BE2C (cell line): Measurements from ENCODE around the gene FBXO10.

Experiments
- DNase-seq: peaks from one replicate; pipeline ENCODE4 v3.0.0-alpha.2; 2020
- H3K27me3 ChIP-seq: fragments of 250-450 bp; sonication (Bioruptor Pico); 2 replicates; pipeline ENCODE4 v1.5.1; 2020; ENCODE audit warnings: mild to moderate bottlenecking
- H3K36me3 ChIP-seq: fragments of 250-450 bp; sonication (Bioruptor Pico); 2 replicates; pipeline ENCODE4 v1.5.1; 2020; ENCODE audit warnings: mild to moderate bottlenecking
- H3K4me1 ChIP-seq: fragments of 250-450 bp; sonication (Bioruptor Pico); 2 replicates; pipeline ENCODE4 v1.5.1; 2020
- H3K4me3 ChIP-seq: 2 replicates; pipeline ENCODE4 v1.5.1; 2011; ENCODE audit warnings: low read depth, low read length
- H3K9me3 ChIP-seq: fragments of 250-450 bp; sonication (Bioruptor Pico); 2 replicates; pipeline ENCODE4 v1.5.1; 2020
- TF ChIP-seq, protein P1 (sequence below): IDR thresholded peaks from 2 replicates; pipeline ENCODE4 v1.5.1; 2012; ENCODE audit warnings: mild to moderate bottlenecking, low read depth, low read length

The FBXO10 gene

DNA sequence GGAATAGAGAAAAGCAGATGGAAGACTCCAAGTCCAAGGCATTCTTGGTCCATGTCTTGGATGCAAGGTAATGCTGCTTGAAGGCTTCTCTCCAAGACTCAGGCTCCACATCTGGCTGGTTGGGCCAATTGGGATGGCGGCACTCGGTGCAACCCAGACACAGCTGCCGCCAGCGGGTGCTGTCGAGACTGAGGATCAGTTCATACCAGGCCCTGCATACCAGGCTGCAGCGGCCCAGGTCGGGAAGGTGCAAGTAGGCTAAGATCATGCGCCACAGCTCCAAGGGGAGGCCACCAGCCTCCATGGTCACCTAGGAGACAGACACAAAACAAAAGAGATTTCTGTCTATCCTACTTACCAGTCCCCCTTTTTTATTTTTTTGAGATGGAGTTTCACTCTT, 34.7 kb downstream of the FBXO10 start:
- Histone ChIP-seq H3K27me3 (no peaks in the 10 kb centered on the region), H3K36me3 (peaks cover 55% of the 10 kb centered on the region), H3K4me3 (no peak overlapping the region), H3K9me3 (no peaks in the 10 kb centered on the region), H3K4me1 (no peaks in the 10 kb centered on the region)
- DNase-seq = no peak
- TF ChIP-seq, protein P1, sequence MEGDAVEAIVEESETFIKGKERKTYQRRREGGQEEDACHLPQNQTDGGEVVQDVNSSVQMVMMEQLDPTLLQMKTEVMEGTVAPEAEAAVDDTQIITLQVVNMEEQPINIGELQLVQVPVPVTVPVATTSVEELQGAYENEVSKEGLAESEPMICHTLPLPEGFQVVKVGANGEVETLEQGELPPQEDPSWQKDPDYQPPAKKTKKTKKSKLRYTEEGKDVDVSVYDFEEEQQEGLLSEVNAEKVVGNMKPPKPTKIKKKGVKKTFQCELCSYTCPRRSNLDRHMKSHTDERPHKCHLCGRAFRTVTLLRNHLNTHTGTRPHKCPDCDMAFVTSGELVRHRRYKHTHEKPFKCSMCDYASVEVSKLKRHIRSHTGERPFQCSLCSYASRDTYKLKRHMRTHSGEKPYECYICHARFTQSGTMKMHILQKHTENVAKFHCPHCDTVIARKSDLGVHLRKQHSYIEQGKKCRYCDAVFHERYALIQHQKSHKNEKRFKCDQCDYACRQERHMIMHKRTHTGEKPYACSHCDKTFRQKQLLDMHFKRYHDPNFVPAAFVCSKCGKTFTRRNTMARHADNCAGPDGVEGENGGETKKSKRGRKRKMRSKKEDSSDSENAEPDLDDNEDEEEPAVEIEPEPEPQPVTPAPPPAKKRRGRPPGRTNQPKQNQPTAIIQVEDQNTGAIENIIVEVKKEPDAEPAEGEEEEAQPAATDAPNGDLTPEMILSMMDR = no peak

DNA sequence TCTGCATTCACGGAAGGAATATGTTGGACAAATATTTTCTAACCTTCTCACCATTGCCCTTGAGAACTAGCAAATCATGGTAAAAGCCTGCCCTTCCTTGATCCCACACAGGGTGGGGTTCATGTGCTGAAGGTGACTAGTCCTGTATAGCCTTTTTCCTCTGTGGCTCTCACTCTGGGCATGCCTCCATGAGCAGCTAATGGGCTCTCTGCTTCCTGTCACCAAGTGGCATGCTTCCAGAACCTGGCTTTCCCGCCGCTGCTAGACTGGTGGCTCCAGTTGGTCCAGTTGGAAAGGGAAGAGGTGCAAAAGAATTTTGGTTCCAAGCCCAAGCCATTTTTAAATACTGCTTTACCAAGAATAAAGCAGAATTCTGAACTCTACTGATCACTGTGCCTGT, 35.5 kb downstream of the FBXO10 start:
- DNase-seq = no peak
- peaks cover 61% of the 10 kb centered on the region for H3K36me3 ChIP-seq
- no peaks in the 10 kb centered on the region for H3K9me3 ChIP-seq
- TF ChIP-seq, protein P1 = no peak
- H3K4me1 ChIP-seq = no peaks in the 10 kb centered on the region
- no peak overlapping the region for H3K4me3 ChIP-seq
- H3K27me3 ChIP-seq = no peaks in the 10 kb centered on the region

DNA sequence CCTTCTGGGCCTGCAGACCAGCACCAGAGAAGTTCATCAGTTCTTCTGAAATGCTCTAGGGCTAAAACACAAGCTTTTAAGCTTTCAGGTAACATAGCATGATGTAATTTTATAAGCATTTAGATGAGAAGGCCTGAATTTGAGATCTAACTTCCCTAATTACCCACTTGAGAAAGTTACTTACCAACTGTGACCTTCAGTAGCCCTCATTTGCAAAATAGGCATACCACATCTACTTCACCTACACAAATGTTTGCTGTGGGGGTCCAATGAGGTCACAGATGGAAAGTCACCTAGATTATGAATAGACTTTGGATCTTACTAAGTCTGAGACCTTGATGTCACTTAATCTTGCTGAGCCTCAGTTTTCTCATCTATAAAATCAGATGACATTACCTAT, 36.5 kb downstream of the FBXO10 start:
- H3K27me3 ChIP-seq = no peaks in the 10 kb centered on the region
- H3K4me3 ChIP-seq = no peak overlapping the region
- DNase-seq = no peak
- TF ChIP-seq, protein P1 = no peak
- no peaks in the 10 kb centered on the region for H3K9me3 ChIP-seq
- no peaks in the 10 kb centered on the region for H3K4me1 ChIP-seq
- H3K36me3 ChIP-seq = peaks cover 61% of the 10 kb centered on the region

DNA sequence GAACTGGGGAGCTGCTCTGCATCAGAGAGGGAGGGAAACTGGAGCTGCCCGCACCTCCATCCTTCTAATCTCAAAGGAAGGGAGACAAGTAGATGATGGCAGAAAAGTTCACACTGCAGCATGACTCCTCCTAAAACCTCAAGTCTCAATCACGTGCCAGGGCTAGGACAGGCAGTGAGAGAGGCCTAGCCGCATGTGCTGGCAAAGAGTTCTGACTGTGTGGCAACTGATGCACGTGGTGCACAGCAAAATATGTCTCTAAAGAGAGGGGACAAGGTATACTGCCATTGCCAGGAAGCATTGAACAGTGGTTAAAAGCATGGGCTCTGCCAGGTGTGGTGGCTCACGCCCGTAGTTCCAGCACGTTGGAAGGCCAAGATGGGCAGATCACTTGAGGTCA, 38.1 kb downstream of the FBXO10 start:
- Histone ChIP-seq H3K4me3 (no peak overlapping the region), H3K9me3 (no peaks in the 10 kb centered on the region), H3K27me3 (no peaks in the 10 kb centered on the region), H3K4me1 (no peaks in the 10 kb centered on the region), H3K36me3 (peaks cover 57% of the 10 kb centered on the region)
- TF ChIP-seq, protein P1 = no peak
- DNase-seq = no peak

DNA sequence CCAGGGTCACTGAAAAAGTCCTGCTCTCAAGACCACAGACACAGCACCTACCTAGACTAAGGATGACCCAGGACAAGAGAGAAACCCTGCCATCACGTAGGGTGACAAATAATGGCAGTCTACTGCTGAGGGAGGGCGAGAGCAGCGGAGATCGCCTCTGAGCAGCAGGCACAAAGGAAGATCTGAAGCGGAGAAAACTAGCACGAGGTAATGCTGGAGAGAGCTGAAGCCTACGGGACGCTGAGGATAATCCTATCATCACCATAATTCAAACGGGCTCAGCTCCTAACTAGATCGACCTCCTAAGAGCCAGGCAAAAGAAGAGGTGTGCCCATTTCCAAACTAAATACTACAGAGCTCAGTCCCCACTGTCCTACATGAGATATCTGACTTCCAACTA, 41.3 kb downstream of the FBXO10 start:
- TF ChIP-seq, protein P1 = no peak
- Histone ChIP-seq H3K9me3 (no peaks in the 10 kb centered on the region), H3K36me3 (peaks cover 50% of the 10 kb centered on the region), H3K4me1 (no peaks in the 10 kb centered on the region), H3K4me3 (no peak overlapping the region), H3K27me3 (no peaks in the 10 kb centered on the region)
- DNase-seq = no peak

DNA sequence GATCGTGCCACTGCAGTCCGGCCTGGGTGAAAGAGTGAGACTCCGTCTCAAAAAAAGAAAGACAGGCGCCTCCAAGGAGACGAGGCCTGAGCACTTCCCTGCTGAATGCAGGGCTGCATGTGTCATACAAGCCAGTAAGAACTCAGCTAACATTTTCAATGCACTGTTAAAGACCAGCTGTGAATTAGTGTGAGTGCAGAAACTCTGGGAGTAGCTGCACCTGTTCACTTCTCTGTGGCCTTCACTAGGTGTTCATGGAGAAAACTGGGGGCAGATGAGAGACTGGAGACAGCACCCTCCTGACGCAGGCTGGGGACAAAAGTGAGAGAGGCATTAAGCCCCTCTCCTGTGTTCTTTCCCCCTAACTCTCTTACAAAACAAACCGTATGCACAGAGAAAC, 41.8 kb downstream of the FBXO10 start:
- Histone ChIP-seq H3K36me3 (peaks cover 48% of the 10 kb centered on the region), H3K27me3 (no peaks in the 10 kb centered on the region), H3K4me1 (no peaks in the 10 kb centered on the region), H3K4me3 (no peak overlapping the region), H3K9me3 (no peaks in the 10 kb centered on the region)
- DNase-seq = no peak
- TF ChIP-seq, protein P1 = no peak
